Tibial nerve (tissue), 3 donors: ENCODE data around the gene SIRT3.

Experiments used
- POLR2A ChIP-seq, 2 donors: fragments of 450-650 bp; IDR thresholded peaks; one replicate each; pipeline ENCODE4 v1.6.1; 2017; ENCODE audit warnings: antibody characterized with exemption in 2 of 2, mild to moderate bottlenecking in 2 of 2, moderate library complexity in 2 of 2
- TF ChIP-seq, protein P1 (sequence below), 5 experiments: fragments of 200-600 bp in 3 of 5; fragments of 450-650 bp in 2 of 5; sonication (generic) in 3 of 5; IDR thresholded peaks; one replicate each; pipeline ENCODE4 v1.5.1; 2016 to 2019; ENCODE audit warnings: antibody characterized with exemption in 5 of 5, mild to moderate bottlenecking in 3 of 5, moderate library complexity in 2 of 5

GRCh38 chr11:271319-271715, 35.2 kb upstream of the SIRT3 start:
- TF ChIP-seq, protein P1, sequence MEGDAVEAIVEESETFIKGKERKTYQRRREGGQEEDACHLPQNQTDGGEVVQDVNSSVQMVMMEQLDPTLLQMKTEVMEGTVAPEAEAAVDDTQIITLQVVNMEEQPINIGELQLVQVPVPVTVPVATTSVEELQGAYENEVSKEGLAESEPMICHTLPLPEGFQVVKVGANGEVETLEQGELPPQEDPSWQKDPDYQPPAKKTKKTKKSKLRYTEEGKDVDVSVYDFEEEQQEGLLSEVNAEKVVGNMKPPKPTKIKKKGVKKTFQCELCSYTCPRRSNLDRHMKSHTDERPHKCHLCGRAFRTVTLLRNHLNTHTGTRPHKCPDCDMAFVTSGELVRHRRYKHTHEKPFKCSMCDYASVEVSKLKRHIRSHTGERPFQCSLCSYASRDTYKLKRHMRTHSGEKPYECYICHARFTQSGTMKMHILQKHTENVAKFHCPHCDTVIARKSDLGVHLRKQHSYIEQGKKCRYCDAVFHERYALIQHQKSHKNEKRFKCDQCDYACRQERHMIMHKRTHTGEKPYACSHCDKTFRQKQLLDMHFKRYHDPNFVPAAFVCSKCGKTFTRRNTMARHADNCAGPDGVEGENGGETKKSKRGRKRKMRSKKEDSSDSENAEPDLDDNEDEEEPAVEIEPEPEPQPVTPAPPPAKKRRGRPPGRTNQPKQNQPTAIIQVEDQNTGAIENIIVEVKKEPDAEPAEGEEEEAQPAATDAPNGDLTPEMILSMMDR (IDR thresholded peaks at IDR 0.05): no peak
- no peak for TF ChIP-seq POLR2A (IDR thresholded peaks at IDR 0.05)
